ENCODE data around the gene ALK. TPM values are rescaled to one million over a fixed set of nuclear protein-coding genes. Genes with fewer than 3 reads are reported as not detected.
A peak's percentile ranks its signal among the peaks of the same experiment; 100 is the strongest.

The ALK gene
- polyA plus RNA-seq, 1 of the 3 experiments (the other 2 are of a cell fraction): 0.30 TPM

DNA sequence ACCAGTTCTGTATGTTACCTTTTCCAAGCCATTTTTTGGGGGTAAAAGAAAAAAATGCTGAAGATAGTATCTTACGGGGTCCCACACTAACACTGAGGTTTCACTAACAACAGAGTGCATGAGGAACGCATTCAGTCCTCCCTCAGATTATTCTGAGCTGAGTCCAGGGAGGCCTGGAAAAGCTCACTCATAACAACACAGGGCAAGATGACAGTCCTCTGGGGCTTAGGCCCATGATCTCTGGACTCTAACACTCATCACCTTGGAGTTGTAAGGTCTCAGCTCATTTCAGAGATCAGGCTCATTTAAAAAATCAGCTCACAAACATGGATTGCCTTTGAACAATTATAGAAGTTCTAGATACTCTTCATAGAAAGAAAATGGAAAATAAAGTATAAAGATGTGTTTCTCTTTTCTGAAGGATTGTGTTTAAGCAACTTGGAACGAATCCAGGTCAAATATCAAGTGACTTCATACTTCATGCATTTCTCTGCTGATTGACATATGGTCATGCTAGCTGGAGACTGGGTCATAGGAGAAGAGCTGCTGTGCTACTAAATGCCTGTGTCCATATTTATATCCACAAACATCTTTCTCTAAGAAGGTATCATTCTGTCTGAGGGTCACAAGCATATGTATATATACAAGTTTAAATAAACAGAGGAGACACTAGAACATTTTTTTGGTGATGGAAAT is 265.8 kb downstream of the ALK start:
- CTCF ChIA-PET: interaction anchor here (1.0 to 1.5 kb wide), 3 partner anchors 20 to 371 kb away, joined by 3 read pairs; no protein-coding TSS in a partner anchor
- no peaks in the 10 kb centered on the region for H3F3A ChIP-seq (replicated peaks; ENCODE audit: insufficient read depth)
- POLR2A ChIA-PET: interaction anchor here (1.0 kb wide), 1 partner anchor 42 kb away, joined by 5 read pairs; no protein-coding TSS in a partner anchor
- peak overlapping the region in 1 of 2 experiments; percentile 66; a peak in 2 of 4 replicates for H3K27ac ChIP-seq (ENCODE audit: low read depth in 2 of 2, low read length in 1 of 2)
- no peak overlapping the region for H3K4me2 ChIP-seq
- H3K9ac ChIP-seq: no peak overlapping the region
- no peak for DNase-seq
- no peaks in the 10 kb centered on the region for H4K20me1 ChIP-seq (ENCODE audit: insufficient read depth)
- H3K4me3 ChIP-seq (ENCODE audit: low read depth in 2 of 2, low read length in 1 of 2): no peak overlapping the region
- no peaks in the 10 kb centered on the region for H3K79me2 ChIP-seq (ENCODE audit: insufficient read depth)
- no peaks in the 10 kb centered on the region for H3K9me2 ChIP-seq
- peaks cover 7% of the 10 kb centered on the region; the same call in 1 of the 2 replicates for H3K27me3 ChIP-seq (ENCODE audit: insufficient read depth)
- H3K9me3 ChIP-seq: no peaks in the 10 kb centered on the region
- H2AFZ ChIP-seq (ENCODE audit: low read depth): no peak overlapping the region
- 44% methylated on average over 3 of the region's 3 CpGs for WGBS (ENCODE audit: low lambda C conversion rate)
- no peak for TF ChIP-seq POLR2AphosphoS5 (IDR thresholded peaks at IDR 0.05; ENCODE audit: low read depth, low read length)
- no peak for TF ChIP-seq GABPA (IDR thresholded peaks at IDR 0.05; ENCODE audit: low read depth)
- TF ChIP-seq, protein P1, sequence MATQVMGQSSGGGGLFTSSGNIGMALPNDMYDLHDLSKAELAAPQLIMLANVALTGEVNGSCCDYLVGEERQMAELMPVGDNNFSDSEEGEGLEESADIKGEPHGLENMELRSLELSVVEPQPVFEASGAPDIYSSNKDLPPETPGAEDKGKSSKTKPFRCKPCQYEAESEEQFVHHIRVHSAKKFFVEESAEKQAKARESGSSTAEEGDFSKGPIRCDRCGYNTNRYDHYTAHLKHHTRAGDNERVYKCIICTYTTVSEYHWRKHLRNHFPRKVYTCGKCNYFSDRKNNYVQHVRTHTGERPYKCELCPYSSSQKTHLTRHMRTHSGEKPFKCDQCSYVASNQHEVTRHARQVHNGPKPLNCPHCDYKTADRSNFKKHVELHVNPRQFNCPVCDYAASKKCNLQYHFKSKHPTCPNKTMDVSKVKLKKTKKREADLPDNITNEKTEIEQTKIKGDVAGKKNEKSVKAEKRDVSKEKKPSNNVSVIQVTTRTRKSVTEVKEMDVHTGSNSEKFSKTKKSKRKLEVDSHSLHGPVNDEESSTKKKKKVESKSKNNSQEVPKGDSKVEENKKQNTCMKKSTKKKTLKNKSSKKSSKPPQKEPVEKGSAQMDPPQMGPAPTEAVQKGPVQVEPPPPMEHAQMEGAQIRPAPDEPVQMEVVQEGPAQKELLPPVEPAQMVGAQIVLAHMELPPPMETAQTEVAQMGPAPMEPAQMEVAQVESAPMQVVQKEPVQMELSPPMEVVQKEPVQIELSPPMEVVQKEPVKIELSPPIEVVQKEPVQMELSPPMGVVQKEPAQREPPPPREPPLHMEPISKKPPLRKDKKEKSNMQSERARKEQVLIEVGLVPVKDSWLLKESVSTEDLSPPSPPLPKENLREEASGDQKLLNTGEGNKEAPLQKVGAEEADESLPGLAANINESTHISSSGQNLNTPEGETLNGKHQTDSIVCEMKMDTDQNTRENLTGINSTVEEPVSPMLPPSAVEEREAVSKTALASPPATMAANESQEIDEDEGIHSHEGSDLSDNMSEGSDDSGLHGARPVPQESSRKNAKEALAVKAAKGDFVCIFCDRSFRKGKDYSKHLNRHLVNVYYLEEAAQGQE (IDR thresholded peaks at IDR 0.05; ENCODE audit: low read depth, low read length): no peak
- TF ChIP-seq TAF1 (IDR thresholded peaks at IDR 0.05; ENCODE audit: borderline replicate concordance, low read depth, low read length): no peak
- no peak for TF ChIP-seq CHD2 (IDR thresholded peaks at IDR 0.05; ENCODE audit: low read length, partially characterized antibody)
- H3K4me1 ChIP-seq (ENCODE audit: control insufficient read depth in 1 of 2, insufficient read depth in 2 of 2, low read depth in 1 of 2, low read length in 1 of 2): peaks cover 0 to 54% of the 10 kb centered on the region in 2 experiments; a peak in 2 of 4 replicates
- H3K36me3 ChIP-seq (replicated peaks in 1 of 2; ENCODE audit: control insufficient read depth in 1 of 2, insufficient read depth in 2 of 2, low read length in 1 of 2): peaks cover 0 to 4% of the 10 kb centered on the region in 2 experiments

- Histone ChIP-seq H3K27me3 (ENCODE audit: insufficient read depth) (no peaks in the 10 kb centered on the region), H3K9me3 (peaks cover 5% of the 10 kb centered on the region), H3K9me2 (no peaks in the 10 kb centered on the region), H3K4me1 (ENCODE audit: control insufficient read depth in 1 of 2, insufficient read depth in 2 of 2, low read depth in 1 of 2, low read length in 1 of 2) (peaks cover 0 to 41% of the 10 kb centered on the region in 2 experiments; a peak in 2 of 4 replicates), H3K4me2 (0 out of 2 replicates have a peak overlapping the region, but pooled peaks have one; percentile 1), H4K20me1 (ENCODE audit: insufficient read depth) (no peaks in the 10 kb centered on the region), H2AFZ (ENCODE audit: low read depth) (no peak overlapping the region), H3K27ac (ENCODE audit: low read depth in 2 of 2, low read length in 1 of 2) (peak overlapping the region in 1 of 2 experiments; percentile 99; a peak in 2 of 4 replicates), H3K4me3 (ENCODE audit: low read depth in 2 of 2, low read length in 1 of 2) (no peak overlapping the region), H3F3A (replicated peaks; ENCODE audit: insufficient read depth) (no peaks in the 10 kb centered on the region), H3K79me2 (ENCODE audit: insufficient read depth) (no peaks in the 10 kb centered on the region), H3K36me3 (replicated peaks in 1 of 2; ENCODE audit: control insufficient read depth in 1 of 2, insufficient read depth in 2 of 2, low read length in 1 of 2) (peaks cover 0 to 4% of the 10 kb centered on the region in 2 experiments), H3K9ac (no peak overlapping the region)
- POLR2A ChIA-PET: interaction anchor here (0.7 to 3.0 kb wide), 25 partner anchors 9 to 388 kb away, joined by 3 to 50 read pairs (median 4); partner anchors contain the start of gene ALK
- WGBS (ENCODE audit: low lambda C conversion rate): 4% methylated on average over 8 of the region's 8 CpGs
- CTCF ChIA-PET: interaction anchor here (0.6 to 2.7 kb wide), 24 partner anchors 10 to 692 kb away, joined by 3 to 19 read pairs (median 4); partner anchors contain the start of gene ALK
- DNase-seq: peak; percentile 74
- TF ChIP-seq CHD2 (IDR thresholded peaks at IDR 0.05; ENCODE audit: low read length, partially characterized antibody) (peak; percentile 94), PBX3 (IDR thresholded peaks at IDR 0.05) (peak; percentile 56; the same call in 1 of the 2 replicates), JUND (IDR thresholded peaks at IDR 0.05) (no peak), NRF1 (IDR thresholded peaks at IDR 0.05; ENCODE audit: low read depth, low read length) (no peak), RCOR1 (IDR thresholded peaks at IDR 0.05; ENCODE audit: low read length) (peak; percentile 99), TCF12 (IDR thresholded peaks at IDR 0.05) (peak; percentile 94), FOSL2 (IDR thresholded peaks at IDR 0.05; ENCODE audit: borderline replicate concordance, low read depth) (no peak), USF1 (IDR thresholded peaks at IDR 0.05; ENCODE audit: borderline replicate concordance, low read depth) (no peak), IRF3 (IDR thresholded peaks at IDR 0.05; ENCODE audit: low read depth, low read length) (no peak), EP300 (IDR thresholded peaks at IDR 0.05; ENCODE audit: borderline replicate concordance in 1 of 2, low read depth in 1 of 2, low read length in 1 of 2) (peak; percentile 59 to 100; a peak in 2 of 4 replicates), SIN3A (IDR thresholded peaks at IDR 0.05; ENCODE audit: borderline replicate concordance, low read depth, low read length) (0 out of 2 replicates have a peak, but pooled peaks have one; percentile 41), TAF1 (IDR thresholded peaks at IDR 0.05; ENCODE audit: borderline replicate concordance, low read depth, low read length) (no peak)
- TF ChIP-seq, protein P2, sequence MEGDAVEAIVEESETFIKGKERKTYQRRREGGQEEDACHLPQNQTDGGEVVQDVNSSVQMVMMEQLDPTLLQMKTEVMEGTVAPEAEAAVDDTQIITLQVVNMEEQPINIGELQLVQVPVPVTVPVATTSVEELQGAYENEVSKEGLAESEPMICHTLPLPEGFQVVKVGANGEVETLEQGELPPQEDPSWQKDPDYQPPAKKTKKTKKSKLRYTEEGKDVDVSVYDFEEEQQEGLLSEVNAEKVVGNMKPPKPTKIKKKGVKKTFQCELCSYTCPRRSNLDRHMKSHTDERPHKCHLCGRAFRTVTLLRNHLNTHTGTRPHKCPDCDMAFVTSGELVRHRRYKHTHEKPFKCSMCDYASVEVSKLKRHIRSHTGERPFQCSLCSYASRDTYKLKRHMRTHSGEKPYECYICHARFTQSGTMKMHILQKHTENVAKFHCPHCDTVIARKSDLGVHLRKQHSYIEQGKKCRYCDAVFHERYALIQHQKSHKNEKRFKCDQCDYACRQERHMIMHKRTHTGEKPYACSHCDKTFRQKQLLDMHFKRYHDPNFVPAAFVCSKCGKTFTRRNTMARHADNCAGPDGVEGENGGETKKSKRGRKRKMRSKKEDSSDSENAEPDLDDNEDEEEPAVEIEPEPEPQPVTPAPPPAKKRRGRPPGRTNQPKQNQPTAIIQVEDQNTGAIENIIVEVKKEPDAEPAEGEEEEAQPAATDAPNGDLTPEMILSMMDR (IDR thresholded peaks at IDR 0.05): no peak
Measured at GRCh38 chr2:29650631-29651097, 270.7 kb downstream of the ALK start.
